Lung (tissue), 12 donors: ENCODE measurements around the gene POLR2E. TPM values are rescaled to one million over a fixed set of nuclear protein-coding genes. Genes with fewer than 3 reads are reported as not detected.

Experiments used
- ATAC-seq: fragments of 200-7000 bp; cut with Tn5 transposase; one replicate; pipeline ENCODE4 v1.9.1; 2020; ENCODE audit warnings: moderate number of reproducible peaks; ENCODE audit not compliant: insufficient read depth, low FRiP score
- DNase-seq, 3 donors: peaks; one replicate each; pipeline ENCODE4 v3.0.0-alpha.2; 2013 to 2017
- H3K27ac ChIP-seq, 2 donors: one replicate each; pipeline ENCODE4 v1.5.1; 2013; ENCODE audit warnings: mild to moderate bottlenecking in 2 of 2, moderate library complexity in 2 of 2, control low read depth in 1 of 2, inconsistent platforms in 1 of 2, low read depth in 1 of 2, low read length in 1 of 2
- H3K27me3 ChIP-seq, 3 donors: one replicate each; pipeline ENCODE4 v1.5.1; 2013; ENCODE audit warnings: low read length in 2 of 3; ENCODE audit not compliant: control insufficient read depth in 3 of 3, insufficient read depth in 3 of 3
- H3K36me3 ChIP-seq, 4 donors: one replicate each; pipeline ENCODE4 v1.5.1; 2013; ENCODE audit warnings: low read length in 4 of 4, mild to moderate bottlenecking in 1 of 4, moderate library complexity in 1 of 4; ENCODE audit not compliant: control insufficient read depth in 4 of 4, insufficient read depth in 4 of 4
- H3K4me1 ChIP-seq, 5 donors: one replicate each; pipeline ENCODE4 v1.5.1; 2013; ENCODE audit warnings: low read length in 5 of 5, mild to moderate bottlenecking in 2 of 5, moderate library complexity in 1 of 5; ENCODE audit not compliant: control insufficient read depth in 5 of 5, insufficient read depth in 5 of 5
- H3K4me3 ChIP-seq: one replicate; pipeline ENCODE4 v1.5.1; 2013; ENCODE audit warnings: mild to moderate bottlenecking, control low read depth, moderate library complexity
- H3K9ac ChIP-seq, 2 donors: one replicate each; pipeline ENCODE4 v1.5.1; 2013; ENCODE audit warnings: low read length in 2 of 2, control low read depth in 1 of 2; ENCODE audit not compliant: insufficient read depth in 1 of 2
- H3K9me3 ChIP-seq, 4 donors: one replicate each; pipeline ENCODE4 v1.5.1; 2013; ENCODE audit warnings: low read length in 3 of 4, mild to moderate bottlenecking in 1 of 4, moderate library complexity in 1 of 4; ENCODE audit not compliant: control insufficient read depth in 4 of 4, insufficient read depth in 3 of 4
- CTCF ChIP-seq: IDR thresholded peaks from 2 replicates; pipeline ENCODE4 v1.5.1; 2012; ENCODE audit warnings: mild to moderate bottlenecking; ENCODE audit errors: control extremely low read depth, extremely low read depth
- WGBS, 2 donors: extraction: QIAGEN DNeasy Blood & Tissue Kit; methylation state at CpG; one replicate each; pipeline ENCODE4 v1.1.7; 2013; 5-methylcytosine and 5-hydroxymethylcytosine counted together
- polyA plus RNA-seq, 2 donors: library from polyadenylated mRNA; stranded (reverse); fragments of 200-250 nt; gene quantifications; one replicate each; pipeline ENCODE4 v1.2.1, GENCODE V29; 2013
- total RNA-seq, 2 donors: library from RNA; depleted of rRNA in 1 of 2; stranded (reverse); fragments of >200 nt in 1 of 2; gene quantifications; one replicate each; pipeline ENCODE4 v1.2.1, GENCODE V29; 2014 to 2021
- donor health status: control.
- donor health status: control.
- donor health status: Bipolar disorder and iron deficiency.
- donor health status: healthy.
- donor health status: DM: yes; HTN: yes; CAD: no.

The POLR2E gene
- total and polyA plus RNA-seq, 4 donors, result 78.4 to 196 (median 154) TPM

- Histone ChIP-seq H3K4me1 (peaks cover 0 to 3% (median 0%) of the 10 kb centered on the region in 5 donors), H3K36me3 (peaks cover 0 to 47% (median 5%) of the 10 kb centered on the region in 4 donors), H3K27me3 (no peaks in the 10 kb centered on the region), H3K27ac (no peak overlapping the region), H3K9me3 (no peaks in the 10 kb centered on the region), H3K4me3 (no peak overlapping the region), H3K9ac (no peak overlapping the region)
- DNase-seq, result no peak
- no peak for ATAC-seq
- TF ChIP-seq CTCF, result no peak
- WGBS, 2 donors, result 88 to 91% methylated on average over 5 of the region's 5 CpGs
These were observed 46.8 kb upstream of the POLR2E start for GRCh38 chr19:1141944-1142343.

GRCh38 chr19:1140272-1141027 is 45.3 kb upstream of the POLR2E start:
- TF ChIP-seq CTCF, result no peak
- 88 to 91% methylated on average over 35 to 39 of the region's 39 CpGs for WGBS, 2 donors
- Histone ChIP-seq H3K9ac (no peak overlapping the region), H3K4me1 (peaks cover 0 to 8% (median 0%) of the 10 kb centered on the region in 5 donors), H3K9me3 (no peaks in the 10 kb centered on the region), H3K27ac (no peak overlapping the region), H3K4me3 (no peak overlapping the region), H3K36me3 (peaks cover 0 to 46% (median 5%) of the 10 kb centered on the region in 4 donors), H3K27me3 (no peaks in the 10 kb centered on the region)
- DNase-seq (no peak), ATAC-seq (no peak)

- Histone ChIP-seq H3K27ac (no peak overlapping the region), H3K9ac (no peak overlapping the region), H3K36me3 (peaks cover 0 to 45% (median 3%) of the 10 kb centered on the region in 4 donors), H3K4me3 (no peak overlapping the region), H3K9me3 (no peaks in the 10 kb centered on the region), H3K27me3 (no peaks in the 10 kb centered on the region), H3K4me1 (peaks cover 0 to 14% (median 0%) of the 10 kb centered on the region in 5 donors)
- no peak for TF ChIP-seq CTCF
- 92 to 93% methylated on average over 15 of the region's 15 CpGs for WGBS, 2 donors
- DNase-seq (no peak), ATAC-seq (no peak)
These were observed 44.0 kb upstream of the POLR2E start for GRCh38 chr19:1139126-1139525.
